Subcutaneous adipose tissue (tissue), 4 donors: ENCODE measurements around the gene DUOX2. TPM values are rescaled to one million over a fixed set of nuclear protein-coding genes. Genes with fewer than 3 reads are reported as not detected.

Experiments
- total RNA-seq, 4 donors: library from RNA; depleted of rRNA; stranded (reverse); fragments of >200 nt; gene quantifications; one replicate each; pipeline ENCODE4 v1.1.0, GENCODE V29; 2016
- TF ChIP-seq, protein P1 (sequence below): fragments of 450-650 bp; IDR thresholded peaks from one replicate; pipeline ENCODE4 v1.5.1; 2016; ENCODE audit warnings: low read depth, mild to moderate bottlenecking, control low read depth, antibody characterized with exemption, moderate library complexity

The DUOX2 gene
- total RNA-seq, 4 donors from 2014 or later: under 0.01 to 0.22 (median under 0.01) TPM; not detected in 1

DNA sequence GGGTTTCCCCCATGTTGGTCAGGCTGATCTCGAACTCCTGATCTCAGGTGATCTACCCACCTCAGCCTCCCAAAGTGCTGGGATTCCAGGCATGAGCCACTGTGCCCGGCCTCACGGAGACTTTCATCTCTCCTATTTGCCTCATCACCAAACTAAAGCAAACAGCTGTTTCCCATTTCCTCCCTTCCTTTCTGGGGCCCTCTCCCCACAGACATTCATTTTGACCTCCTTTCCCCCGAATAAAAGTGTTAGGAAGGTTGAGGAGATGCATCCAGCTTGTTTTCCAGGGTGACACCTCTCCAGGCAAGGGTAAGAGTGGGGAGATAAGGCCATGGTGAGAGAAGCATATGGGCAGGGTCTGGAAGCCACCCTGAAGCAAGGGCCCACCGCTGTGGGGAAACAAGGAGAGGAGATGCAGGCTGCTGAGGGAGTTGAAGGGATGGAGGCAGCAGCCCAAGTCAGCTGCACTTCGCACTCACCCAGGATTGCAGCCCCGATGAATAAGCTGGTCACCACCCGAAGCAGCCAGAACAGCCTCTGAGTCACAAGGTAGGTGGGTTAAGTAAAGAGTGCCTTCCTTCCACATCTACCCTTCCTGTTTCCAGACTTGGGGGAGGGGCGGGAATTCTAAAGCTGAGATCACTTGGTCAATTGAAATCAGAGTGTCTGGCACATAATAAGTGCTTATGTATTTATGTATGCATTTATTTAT is 7.9 kb upstream of the DUOX2 start:
- TF ChIP-seq, protein P1, sequence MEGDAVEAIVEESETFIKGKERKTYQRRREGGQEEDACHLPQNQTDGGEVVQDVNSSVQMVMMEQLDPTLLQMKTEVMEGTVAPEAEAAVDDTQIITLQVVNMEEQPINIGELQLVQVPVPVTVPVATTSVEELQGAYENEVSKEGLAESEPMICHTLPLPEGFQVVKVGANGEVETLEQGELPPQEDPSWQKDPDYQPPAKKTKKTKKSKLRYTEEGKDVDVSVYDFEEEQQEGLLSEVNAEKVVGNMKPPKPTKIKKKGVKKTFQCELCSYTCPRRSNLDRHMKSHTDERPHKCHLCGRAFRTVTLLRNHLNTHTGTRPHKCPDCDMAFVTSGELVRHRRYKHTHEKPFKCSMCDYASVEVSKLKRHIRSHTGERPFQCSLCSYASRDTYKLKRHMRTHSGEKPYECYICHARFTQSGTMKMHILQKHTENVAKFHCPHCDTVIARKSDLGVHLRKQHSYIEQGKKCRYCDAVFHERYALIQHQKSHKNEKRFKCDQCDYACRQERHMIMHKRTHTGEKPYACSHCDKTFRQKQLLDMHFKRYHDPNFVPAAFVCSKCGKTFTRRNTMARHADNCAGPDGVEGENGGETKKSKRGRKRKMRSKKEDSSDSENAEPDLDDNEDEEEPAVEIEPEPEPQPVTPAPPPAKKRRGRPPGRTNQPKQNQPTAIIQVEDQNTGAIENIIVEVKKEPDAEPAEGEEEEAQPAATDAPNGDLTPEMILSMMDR: no peak

DNA sequence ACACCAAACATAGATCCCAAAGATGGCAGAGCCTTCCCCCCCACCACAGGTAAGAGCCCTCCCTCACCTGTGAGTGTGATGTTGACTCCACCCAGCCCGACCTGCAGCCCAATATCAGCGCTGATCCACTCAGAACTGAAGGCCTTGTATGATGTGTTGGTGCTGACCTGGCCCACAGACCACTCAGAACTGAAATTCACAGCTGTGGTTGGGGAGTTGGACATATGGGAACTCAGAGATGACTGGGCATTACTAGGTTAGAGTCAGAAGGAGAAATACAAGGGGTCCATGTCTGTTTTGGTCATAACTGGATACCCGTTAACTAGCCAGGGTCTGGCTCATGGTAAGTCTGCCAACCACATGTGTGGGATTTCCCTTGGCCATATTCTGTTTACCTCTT is 7.0 kb upstream of the DUOX2 start:
- TF ChIP-seq, protein P1: no peak

DNA sequence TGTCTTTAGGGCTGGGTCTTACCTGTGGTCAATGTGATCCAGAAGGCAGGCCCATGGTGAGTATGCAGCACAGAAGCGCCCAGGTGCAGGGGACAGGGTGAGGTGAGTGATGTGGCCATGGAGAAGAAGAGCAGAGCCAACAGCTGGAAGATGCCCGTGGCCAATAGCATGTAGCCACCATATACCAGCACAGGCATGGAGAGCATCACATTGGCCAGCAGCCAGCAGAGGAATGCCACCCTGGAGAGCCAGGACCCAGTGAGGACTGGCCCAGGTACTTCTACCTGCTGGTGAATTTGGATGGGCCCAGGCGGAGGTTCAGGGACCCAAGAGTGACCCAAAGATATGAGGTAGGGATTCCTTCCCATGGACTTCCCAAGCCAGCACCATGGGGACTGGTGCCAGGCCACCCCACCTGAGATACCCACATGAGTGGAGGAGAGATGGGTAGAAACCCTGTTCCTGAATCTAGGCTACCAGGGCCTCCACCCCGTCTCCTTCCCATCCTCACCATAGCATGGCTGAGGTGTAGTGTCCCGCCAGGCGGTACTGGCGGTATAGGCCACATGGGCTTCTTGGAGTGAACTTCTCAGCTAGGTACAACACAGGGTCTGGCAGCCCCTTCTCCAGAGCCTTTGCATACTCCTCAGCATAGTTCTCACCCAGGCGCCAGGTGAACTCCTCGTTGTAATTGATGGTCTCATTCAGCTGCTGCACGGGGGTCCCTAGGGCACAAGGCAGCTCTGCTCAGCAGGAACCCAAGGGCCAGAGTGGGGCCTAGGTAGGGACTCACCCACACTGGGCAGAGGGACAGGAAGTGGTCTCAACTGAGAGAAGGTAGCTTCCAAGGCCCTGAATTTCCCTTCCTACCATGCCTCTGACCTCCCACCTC is 6.4 kb upstream of the DUOX2 start:
- TF ChIP-seq, protein P1: no peak

DNA sequence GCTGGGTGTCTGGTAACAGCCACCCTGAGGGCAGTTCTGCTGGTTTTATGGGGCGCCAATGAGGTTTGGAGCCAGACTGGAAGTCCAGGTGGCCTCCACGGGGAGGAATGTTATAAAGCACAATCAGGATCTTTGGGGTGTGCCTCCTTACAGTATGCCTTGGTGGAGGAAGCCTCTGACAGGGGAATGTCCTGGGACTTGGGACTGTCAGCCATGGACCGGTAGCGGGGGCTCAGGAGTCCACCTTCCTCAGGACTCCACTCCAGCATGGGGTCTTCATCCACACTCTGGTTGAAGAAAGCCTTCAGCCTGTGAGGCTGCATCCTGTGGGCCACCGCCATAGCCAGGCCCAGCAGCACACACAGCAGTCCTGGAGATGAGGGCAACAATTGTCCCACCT is 5.0 kb upstream of the DUOX2 start:
- TF ChIP-seq, protein P1: no peak

DNA sequence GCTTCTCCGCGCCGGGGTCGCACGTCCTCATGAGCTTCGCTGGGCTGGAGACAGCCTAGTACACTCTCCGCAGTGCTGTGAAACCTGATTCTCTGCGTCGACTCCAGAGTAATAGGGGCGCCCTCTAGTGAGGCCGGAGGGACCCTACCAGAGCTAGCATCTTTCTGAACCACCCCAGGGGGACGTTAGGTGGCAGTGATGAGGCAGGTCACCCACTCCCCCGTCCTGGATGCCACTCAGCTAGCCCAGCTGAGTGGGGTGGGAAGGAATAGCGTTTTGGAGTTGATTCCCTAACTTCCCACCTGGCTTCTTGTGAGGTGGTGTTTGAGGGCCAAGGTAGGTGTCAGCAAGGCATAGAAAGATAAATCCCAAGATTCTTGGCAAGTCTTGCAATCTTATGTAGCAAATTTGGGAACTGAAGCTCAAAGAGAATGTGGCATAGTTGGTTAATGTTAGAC is 4.2 kb upstream of the DUOX2 start:
- TF ChIP-seq, protein P1: no peak

DNA sequence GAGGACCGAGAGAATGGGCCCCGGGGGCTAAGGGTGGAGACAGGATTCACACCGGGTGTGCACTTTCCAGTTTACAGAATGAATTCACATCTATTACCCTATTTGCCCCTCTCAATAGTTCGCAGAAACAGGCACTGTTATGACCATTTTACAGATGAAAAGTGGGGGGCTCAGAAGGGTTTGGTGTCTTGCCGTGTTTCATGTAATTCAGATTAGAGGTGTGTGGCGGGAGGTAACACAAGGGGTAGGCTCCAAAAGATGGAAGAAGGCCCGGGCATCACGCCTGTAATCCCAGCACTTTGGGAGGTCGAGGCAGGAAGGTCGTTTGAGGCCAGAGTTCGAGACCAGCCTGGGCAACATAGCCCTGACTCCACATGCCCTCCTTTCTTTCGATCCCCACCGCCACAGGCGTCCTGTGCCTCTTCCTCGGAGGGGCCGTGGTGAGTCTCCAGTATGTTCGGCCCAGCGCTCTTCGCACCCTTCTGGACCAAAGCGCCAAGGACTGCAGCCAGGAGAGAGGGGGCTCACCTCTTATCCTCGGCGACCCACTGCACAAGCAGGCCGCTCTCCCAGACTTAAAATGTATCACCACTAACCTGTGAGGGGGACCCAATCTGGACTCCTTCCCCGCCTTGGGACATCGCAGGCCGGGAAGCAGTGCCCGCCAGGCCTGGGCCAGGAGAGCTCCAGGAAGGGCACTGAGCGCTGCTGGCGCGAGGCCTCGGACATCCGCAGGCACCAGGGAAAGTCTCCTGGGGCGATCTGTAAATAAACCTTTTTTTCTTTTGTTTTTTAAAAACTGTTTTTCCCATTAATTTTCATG is 3.5 kb upstream of the DUOX2 start:
- TF ChIP-seq, protein P1: no peak
